GM21367 (cell line): ENCODE measurements around the gene RNF224.
"Not testable (repeated sequence)": the region's sequence is repeated elsewhere in the genome, so short reads cannot be mapped to it uniquely, and the experiment has no call there.

Experiments
- ATAC-seq: cut with Tn5 transposase; IDR thresholded peaks from one replicate; pipeline ENCODE4 v1.9.1; 2021; ENCODE audit not compliant: unreplicated experiment

RNF224 gene

GRCh38 chr9:137251490-137252268 lies 24.4 kb downstream of the RNF224 start:
- ATAC-seq = no peak

GRCh38 chr9:137252555-137253506 lies 25.5 kb downstream of the RNF224 start:
- ATAC-seq = no peak

- ATAC-seq = no peak
Observed at GRCh38 chr9:137253717-137254623, 26.7 kb downstream of the RNF224 start.

GRCh38 chr9:137254624-137255447 lies 27.5 kb downstream of the RNF224 start, which contains the start of gene NELFB:
Gene NELFB (plus strand): TSS chr9:137255327.
- peak; percentile 64 for ATAC-seq

- no peak for ATAC-seq
Observed at GRCh38 chr9:137255448-137256114, 28.3 kb downstream of the RNF224 start.

GRCh38 chr9:137256362-137256761 lies 29.1 kb downstream of the RNF224 start:
- ATAC-seq = no peak

GRCh38 chr9:137256856-137257255 lies 29.6 kb downstream of the RNF224 start:
- ATAC-seq = no peak

- ATAC-seq = not testable (repeated sequence)
Observed at GRCh38 chr9:137262173-137262908, 35.0 kb downstream of the RNF224 start.

GRCh38 chr9:137262909-137263285 lies 35.6 kb downstream of the RNF224 start:
- ATAC-seq = no peak

GRCh38 chr9:137263506-137263905 lies 36.2 kb downstream of the RNF224 start:
- ATAC-seq = no peak

GRCh38 chr9:137264067-137264466 lies 36.8 kb downstream of the RNF224 start:
- no peak for ATAC-seq

GRCh38 chr9:137265496-137266161 lies 38.3 kb downstream of the RNF224 start:
- no peak for ATAC-seq

GRCh38 chr9:137266162-137266527 lies 38.8 kb downstream of the RNF224 start:
- ATAC-seq = no peak

- ATAC-seq = no peak
Observed at GRCh38 chr9:137266585-137267453, 39.5 kb downstream of the RNF224 start.

GRCh38 chr9:137267933-137268355 lies 40.6 kb downstream of the RNF224 start:
- ATAC-seq = no peak

- no peak for ATAC-seq
Observed at GRCh38 chr9:137268538-137269201, 41.4 kb downstream of the RNF224 start.
